NCI-H187 treated with DMSO at 0.1 percent for 48 hours (cell line): ENCODE results near the gene SERPINA5.
"Not testable (repeated sequence)": the region's sequence is repeated elsewhere in the genome, so short reads cannot be mapped to it uniquely, and the experiment has no call there.

ENCODE experiments used
- DNase-seq: peaks from one replicate; lab custom pipeline; 2025; lab: John Stamatoyannopoulos, UW

SERPINA5 gene

GRCh38 chr14:94622653-94623421 lies 41.6 kb downstream of the SERPINA5 start:
- DNase-seq = no peak

- DNase-seq = no peak
These were observed 42.2 kb downstream of the SERPINA5 start for GRCh38 chr14:94623422-94623809.

DNA sequence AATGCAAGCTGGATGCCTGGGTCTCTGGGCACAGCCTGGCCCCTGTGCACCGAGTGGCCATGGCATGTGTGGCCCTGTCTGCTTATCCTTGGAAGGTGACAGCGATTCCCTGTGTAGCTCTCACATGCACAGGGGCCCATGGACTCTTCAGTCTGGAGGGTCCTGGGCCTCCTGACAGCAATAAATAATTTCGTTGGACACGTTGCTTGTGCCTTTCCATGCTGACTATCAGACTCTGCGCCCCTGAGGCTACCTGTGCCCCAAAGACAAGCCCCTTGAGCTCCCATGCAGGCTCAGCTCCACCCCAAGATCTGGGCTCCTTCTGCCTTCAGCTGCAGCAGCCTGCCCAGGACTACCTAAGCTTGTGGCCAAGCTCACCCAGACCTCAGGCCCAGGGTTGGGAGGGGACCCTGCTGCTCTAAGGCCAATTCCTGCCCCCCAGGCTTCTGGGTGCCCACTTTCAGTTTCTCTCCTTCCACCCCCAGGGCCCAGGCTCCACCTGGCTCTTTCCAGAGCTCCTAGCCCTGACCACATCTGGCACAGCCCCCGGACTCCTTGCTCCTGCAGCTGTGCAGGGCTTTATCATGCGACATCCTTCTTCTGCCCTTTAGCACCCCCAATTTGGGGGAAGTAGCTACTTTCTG lies 42.8 kb downstream of the SERPINA5 start:
- no peak for DNase-seq

DNA sequence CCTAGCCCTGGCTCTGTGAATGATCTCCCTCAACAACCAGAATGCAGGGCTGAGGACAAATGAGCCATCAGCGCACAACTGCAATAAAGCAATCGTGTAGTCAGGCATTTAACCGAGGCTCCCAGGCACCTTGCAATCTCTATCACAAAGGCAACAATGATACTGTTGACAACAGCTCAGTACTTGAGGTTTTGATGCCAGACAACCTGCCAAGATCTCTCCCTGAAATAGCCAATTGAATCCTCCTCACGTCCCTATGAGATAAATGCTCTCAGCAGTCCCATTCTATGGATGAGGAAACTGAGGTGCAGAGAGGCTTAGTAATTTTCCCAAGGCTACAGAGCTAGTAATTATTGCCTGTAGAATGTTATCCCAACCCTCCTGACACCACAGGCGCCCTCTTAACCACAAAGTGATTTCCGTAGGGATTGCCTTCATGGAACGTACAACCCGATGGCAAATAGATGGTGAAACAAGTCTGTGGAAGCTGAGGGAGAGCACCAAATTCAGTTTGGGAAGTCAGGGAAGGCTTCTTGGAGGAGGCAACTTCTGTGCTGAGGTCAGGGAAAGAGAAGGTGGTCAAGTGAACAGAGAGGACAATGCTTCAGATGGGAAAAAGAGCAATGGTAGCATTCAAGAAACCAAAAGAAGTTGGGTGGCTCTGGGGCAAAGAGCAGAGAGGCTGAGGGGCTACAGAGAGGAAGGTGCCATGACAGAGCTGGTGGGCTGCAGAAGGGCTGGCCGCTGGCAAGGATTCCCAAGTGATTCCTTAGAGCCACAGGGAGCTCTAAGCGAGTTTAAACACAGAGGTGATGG lies 43.5 kb downstream of the SERPINA5 start:
- DNase-seq = no peak

DNA sequence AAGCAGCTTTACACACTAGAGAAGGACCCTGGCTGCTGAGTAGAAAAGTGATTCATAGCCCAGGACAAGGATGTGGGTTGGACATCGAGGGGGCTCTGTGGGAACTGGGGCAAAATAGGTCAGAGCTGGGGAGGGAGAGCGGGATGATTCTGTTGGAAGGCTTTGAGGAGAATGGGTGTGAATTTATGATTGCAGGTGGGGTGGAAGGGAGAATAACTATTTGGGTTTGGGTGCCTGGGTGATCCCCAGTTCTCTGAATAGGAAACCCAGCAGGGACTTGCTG lies 44.1 kb downstream of the SERPINA5 start:
- DNase-seq = no peak

GRCh38 chr14:94628578-94628977 lies 47.4 kb downstream of the SERPINA5 start:
- DNase-seq = no peak

- DNase-seq = no peak
These were observed 49.2 kb downstream of the SERPINA5 start for GRCh38 chr14:94630396-94630795.

DNA sequence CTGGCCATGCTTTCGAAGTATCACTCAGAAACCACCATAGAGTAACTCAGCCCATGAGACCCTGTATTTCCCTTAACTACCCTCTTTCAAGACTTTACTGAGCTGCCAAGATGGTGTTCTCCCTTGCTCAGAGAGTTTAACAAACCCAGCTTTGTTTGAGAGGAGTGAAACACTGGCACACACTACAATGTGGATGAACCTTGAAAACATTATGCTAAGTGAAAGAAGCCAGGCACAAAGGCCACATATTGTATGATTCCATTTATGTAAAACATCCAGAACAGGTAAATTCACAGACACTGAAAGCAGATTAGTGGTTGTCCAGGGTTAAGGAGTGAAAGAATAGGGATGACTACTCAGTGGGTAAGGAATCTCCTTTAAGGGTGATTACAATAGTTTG lies 49.8 kb downstream of the SERPINA5 start:
- DNase-seq = no peak

DNA sequence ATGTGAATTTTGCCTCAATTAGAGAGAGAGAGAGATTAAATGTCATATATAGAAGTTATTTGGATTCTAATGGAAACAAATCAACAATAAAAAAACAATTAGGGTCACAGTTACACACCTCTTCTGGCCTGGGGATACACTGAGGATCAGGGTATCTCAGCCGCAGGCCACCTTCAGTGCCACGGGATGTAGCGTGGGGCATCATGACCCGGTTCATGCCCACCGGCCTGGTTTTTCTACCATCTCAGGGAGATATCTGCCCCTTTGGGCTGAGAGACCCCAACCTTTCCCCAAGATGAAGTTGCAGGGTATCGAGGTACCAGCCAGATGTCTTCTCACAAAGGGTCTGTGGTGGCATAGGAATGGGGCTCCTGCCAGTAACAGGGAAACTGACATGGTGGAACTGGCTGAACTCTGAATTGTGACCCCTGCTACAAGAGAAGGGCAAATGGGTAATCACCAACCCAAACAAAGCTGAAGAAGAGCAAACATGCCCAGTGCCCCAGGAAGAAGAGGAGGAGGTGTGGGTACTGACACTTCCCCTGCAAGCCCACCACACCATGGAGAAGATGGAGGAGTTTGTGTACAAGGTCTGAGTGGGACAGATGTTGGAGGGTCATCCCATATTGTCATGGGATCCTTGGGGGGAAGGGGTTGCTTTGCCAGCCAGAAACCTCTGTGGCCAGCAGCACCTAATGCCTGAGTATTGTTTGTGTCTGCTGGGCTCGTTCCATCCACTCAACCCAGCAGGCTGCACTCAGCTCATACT lies 50.5 kb downstream of the SERPINA5 start:
- no peak for DNase-seq

DNA sequence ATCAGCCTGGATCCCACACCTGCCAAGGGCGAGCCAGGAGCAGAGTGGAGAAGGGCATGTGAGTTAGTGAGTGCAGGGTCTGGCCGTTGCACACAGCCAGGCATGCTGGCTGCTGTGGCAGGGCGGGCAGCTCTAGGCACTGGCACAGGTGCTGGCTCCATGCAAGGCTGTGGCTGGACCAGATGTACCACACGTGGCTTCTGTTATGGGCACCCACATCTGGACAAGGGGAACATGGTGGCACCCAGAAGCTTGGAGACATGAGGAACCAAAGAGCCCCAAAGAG lies 51.0 kb downstream of the SERPINA5 start:
- DNase-seq = no peak

DNA sequence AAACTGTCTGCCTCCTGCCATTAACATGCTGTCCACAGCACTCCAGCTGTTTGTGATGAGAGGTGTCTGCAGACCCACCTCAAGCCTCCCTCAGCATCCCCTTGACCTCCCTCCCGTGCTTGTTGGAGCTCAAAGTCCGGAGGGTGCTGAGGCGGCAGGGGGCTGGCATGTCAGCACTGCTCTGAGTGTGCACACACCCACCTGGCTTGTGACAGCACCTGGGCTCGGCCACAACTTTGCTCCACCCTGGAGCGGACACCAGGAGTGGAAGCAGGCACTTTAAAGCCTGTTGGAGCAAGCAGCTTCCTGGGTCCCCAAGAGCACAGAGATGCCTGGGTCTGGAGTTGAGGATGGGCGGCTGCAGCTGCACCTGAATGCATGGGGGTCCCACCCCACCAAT lies 51.9 kb downstream of the SERPINA5 start:
- no peak for DNase-seq

DNA sequence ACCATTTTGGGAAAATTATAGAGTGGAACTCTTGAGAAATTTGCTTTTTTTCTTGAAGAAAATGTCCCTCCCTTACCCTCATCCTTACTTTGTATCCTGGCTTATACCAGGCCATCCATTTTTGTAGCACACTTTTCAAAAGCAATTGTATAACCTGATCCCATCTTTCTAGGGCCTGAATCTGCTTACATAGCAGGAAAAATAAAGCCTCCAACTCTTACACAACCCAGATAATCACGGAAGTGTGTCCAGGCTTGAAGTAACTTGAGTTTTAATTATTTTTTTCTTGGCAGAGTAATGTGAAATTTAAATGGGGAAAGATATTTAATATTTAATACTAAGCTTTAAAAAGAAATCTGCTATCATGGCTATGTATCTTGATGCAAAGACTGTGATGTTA lies 53.9 kb downstream of the SERPINA5 start:
- DNase-seq = no peak

DNA sequence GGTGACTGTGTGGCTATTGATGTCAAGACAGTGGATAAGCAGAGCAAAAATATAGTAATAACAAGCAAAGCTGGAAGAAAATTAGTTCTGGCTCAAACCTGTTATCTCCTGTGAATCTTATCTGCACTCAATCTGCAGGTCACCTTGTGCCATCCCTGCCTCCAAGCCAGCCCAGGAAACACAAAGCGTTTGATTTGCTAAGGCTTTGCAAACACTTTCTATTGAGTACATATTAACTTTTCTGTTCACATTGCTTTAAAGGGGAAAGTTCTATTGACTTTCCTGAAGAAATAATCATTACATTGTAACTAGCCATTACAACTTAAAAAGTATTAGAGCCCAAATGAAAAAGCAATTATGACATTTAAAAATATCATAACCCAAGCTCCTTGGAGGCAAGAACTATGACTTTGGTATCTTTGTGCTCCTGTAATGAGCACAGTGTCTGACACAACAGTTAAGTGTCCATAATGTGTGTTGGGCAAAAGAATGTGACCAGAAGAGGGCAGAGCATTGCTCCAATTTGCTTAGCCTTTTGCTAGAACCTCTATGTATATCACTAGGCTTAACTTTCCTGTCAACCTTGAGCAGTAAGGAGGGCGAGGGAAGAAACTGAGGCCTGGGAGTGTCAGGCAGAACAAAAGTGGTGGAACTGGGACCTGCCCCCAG lies 55.7 kb downstream of the SERPINA5 start:
- no peak for DNase-seq

DNA sequence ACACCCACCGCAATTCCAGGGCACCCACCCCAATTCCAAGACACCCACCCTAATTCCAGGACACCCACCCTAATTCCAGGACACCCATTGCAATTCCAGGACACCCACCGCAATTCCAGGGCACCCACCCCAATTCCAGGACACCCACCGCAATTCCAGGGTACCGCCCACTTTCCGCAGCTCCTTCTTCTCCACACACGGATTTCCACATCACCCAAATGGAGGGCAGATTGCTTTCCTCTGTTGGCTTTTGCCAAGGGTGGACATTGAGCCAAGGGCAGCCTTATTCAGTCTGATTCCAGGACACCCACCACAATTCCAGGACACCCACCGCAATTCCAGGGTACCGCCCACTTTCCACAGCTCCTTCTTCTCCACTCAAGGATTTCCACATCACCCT lies 56.6 kb downstream of the SERPINA5 start:
- DNase-seq = not testable (repeated sequence)

GRCh38 chr14:94638339-94638738 lies 57.1 kb downstream of the SERPINA5 start:
- DNase-seq = no peak

GRCh38 chr14:94638961-94639817 lies 58.0 kb downstream of the SERPINA5 start:
- DNase-seq = no peak

DNA sequence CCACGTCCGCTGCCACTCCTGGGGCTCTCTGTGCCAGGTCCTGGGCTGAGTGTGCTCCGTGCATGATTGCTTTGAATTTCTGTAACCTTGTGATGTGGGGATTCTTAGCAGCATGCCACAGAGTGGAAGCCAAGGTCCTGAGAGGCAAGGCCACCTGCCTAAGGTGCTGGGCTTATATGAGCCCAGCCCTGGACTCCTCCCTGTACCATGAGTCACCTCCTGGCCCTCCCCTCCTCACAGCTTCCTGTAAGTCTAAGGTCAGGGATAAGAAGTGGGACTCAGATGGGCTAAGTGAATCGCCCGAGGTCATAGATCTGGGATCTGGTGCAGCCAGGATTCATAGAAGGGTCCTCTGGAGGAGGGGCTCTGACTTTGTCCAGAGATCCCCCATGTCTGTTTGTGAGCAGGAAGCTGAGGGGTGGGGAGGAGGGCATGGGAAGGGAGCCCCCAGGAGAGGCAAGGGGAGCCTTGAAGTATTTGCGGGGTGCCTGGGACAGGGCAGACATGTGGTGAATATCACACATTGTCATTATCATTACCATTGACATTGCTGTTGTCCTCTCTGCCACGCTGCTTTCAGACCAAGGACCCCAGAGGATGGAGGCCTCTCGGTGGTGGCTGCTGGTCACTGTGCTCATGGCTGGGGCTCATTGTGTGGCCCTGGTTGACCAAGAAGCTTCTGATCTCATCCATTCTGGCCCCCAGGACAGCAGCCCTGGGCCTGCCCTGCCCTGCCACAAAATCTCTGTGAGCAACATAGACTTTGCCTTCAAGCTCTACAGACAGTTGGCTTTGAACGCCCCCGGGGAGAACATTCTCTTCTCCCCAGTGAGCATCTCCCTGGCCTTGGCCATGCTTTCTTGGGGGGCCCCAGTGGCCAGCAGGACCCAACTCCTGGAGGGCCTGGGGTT lies 59.8 kb downstream of the SERPINA5 start:
- DNase-seq = no peak

DNA sequence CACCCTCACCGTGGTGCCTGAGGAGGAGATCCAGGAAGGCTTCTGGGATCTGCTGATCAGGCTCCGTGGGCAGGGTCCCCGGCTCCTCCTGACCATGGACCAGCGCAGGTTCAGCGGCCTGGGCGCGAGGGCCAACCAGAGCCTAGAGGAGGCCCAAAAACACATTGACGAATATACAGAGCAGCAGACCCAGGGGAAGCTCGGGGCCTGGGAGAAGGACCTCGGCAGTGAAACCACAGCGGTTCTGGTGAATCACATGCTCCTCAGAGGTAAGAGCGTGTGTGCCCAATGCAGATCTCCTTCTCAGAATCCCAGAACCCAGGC lies 60.4 kb downstream of the SERPINA5 start:
- no peak for DNase-seq
